ENCODE data around the gene AFDN. TPM values are rescaled to one million over a fixed set of nuclear protein-coding genes. Genes with fewer than 3 reads are reported as not detected.

AFDN gene
- polyA plus RNA-seq, 1 of the 3 experiments (the other 2 are of a cell fraction) = 25.1 TPM

- Histone ChIP-seq H3F3A (replicated peaks; ENCODE audit: insufficient read depth) (peaks cover 18% of the 10 kb centered on the region), H3K4me1 (ENCODE audit: control insufficient read depth in 1 of 2, insufficient read depth in 2 of 2, low read depth in 1 of 2, low read length in 1 of 2) (peaks cover 9 to 22% of the 10 kb centered on the region in 2 experiments; a peak in 3 of 4 replicates), H3K27ac (ENCODE audit: low read depth in 2 of 2, low read length in 1 of 2) (peak overlapping the region in 1 of 2 experiments; percentile 27; a peak in 2 of 4 replicates), H4K20me1 (ENCODE audit: insufficient read depth) (peaks cover 12% of the 10 kb centered on the region; the same call in 1 of the 2 replicates), H3K9me3 (no peaks in the 10 kb centered on the region), H3K9me2 (no peaks in the 10 kb centered on the region), H3K9ac (no peak overlapping the region), H3K4me2 (peak overlapping the region; percentile 22; the same call in 1 of the 2 replicates), H3K79me2 (ENCODE audit: insufficient read depth) (peaks cover 67% of the 10 kb centered on the region), H2AFZ (ENCODE audit: low read depth) (no peak overlapping the region), H3K4me3 (ENCODE audit: low read depth in 2 of 2, low read length in 1 of 2) (no peak overlapping the region; a peak in 2 of 4 replicates), H3K27me3 (ENCODE audit: insufficient read depth) (no peaks in the 10 kb centered on the region), H3K36me3 (replicated peaks in 1 of 2; ENCODE audit: control insufficient read depth in 1 of 2, insufficient read depth in 2 of 2, low read length in 1 of 2) (no peaks in the 10 kb centered on the region)
- WGBS (ENCODE audit: low lambda C conversion rate) = 34% methylated on average over 4 of the region's 4 CpGs
- ChIA-PET CTCF (no interaction called here), POLR2A (no interaction called here)
- no peak for DNase-seq
- TF ChIP-seq NRF1 (IDR thresholded peaks at IDR 0.05; ENCODE audit: low read depth, low read length) = no peak
- TF ChIP-seq EZH2phosphoT487 (IDR thresholded peaks at IDR 0.05; ENCODE audit: borderline replicate concordance, low read depth) = no peak
- TF ChIP-seq MAX (IDR thresholded peaks at IDR 0.05; ENCODE audit: low read depth) = no peak
- TF ChIP-seq FOXM1 (IDR thresholded peaks at IDR 0.05; ENCODE audit: low read depth) = no peak
- TF ChIP-seq CHD2 (IDR thresholded peaks at IDR 0.05; ENCODE audit: low read length, partially characterized antibody) = no peak
- TF ChIP-seq EP300 (IDR thresholded peaks at IDR 0.05; ENCODE audit: borderline replicate concordance in 1 of 2, low read depth in 1 of 2, low read length in 1 of 2) = peak in 1 of 2 experiments; percentile 18; a peak in 1 of 4 replicates
- TF ChIP-seq RFX5 (IDR thresholded peaks at IDR 0.05; ENCODE audit: low read length) = no peak
- no peak for TF ChIP-seq NFIC (IDR thresholded peaks at IDR 0.05; ENCODE audit: borderline replicate concordance)
- TF ChIP-seq GATA2 (CRISPR knock-in tag; IDR thresholded peaks at IDR 0.05) = no peak
- no peak for TF ChIP-seq MXI1 (IDR thresholded peaks at IDR 0.05; ENCODE audit: low read depth, low read length)
- TF ChIP-seq RAD21 (IDR thresholded peaks at IDR 0.05; ENCODE audit: low read length) = no peak
- no peak for TF ChIP-seq MEF2A (IDR thresholded peaks at IDR 0.05; ENCODE audit: borderline replicate concordance, low read depth)
- no peak for TF ChIP-seq USF1 (IDR thresholded peaks at IDR 0.05; ENCODE audit: borderline replicate concordance, low read depth)
- TF ChIP-seq TCF12 (IDR thresholded peaks at IDR 0.05) = peak; percentile 53
- no peak for TF ChIP-seq SMC3 (IDR thresholded peaks at IDR 0.05; ENCODE audit: low read depth, low read length)
- TF ChIP-seq RCOR1 (IDR thresholded peaks at IDR 0.05; ENCODE audit: low read length) = no peak
- TF ChIP-seq FOSL2 (IDR thresholded peaks at IDR 0.05; ENCODE audit: borderline replicate concordance, low read depth) = peak; percentile 29; the same call in 1 of the 2 replicates
- TF ChIP-seq TEAD4 (IDR thresholded peaks at IDR 0.05; ENCODE audit: borderline replicate concordance, insufficient read depth) = peak; percentile 52; the same call in 1 of the 2 replicates
- no peak for TF ChIP-seq REST (IDR thresholded peaks at IDR 0.05; ENCODE audit: low read depth, low read length)
- no peak for TF ChIP-seq CTCF (IDR thresholded peaks at IDR 0.05)
- no peak for TF ChIP-seq PBX3 (IDR thresholded peaks at IDR 0.05)
- TF ChIP-seq ZBTB33 (IDR thresholded peaks at IDR 0.05; ENCODE audit: borderline replicate concordance, low read depth) = no peak
- TF ChIP-seq JUND (IDR thresholded peaks at IDR 0.05) = peak; percentile 66
Measured at GRCh38 chr6:167849846-167850459, 23.2 kb downstream of the AFDN start.
